T-helper 2 cell treated with Interferon-gamma antibody and Interleukin-4, amounts not matched to agents 100 ng/mL and 5 ng/mL, for 36 hours (primary cell): ENCODE measurements around the gene PAX7. TPM values are rescaled to one million over a fixed set of nuclear protein-coding genes. Genes with fewer than 3 reads are reported as not detected.
"Not testable (repeated sequence)": the region's sequence is repeated elsewhere in the genome, so short reads cannot be mapped to it uniquely, and the experiment has no call there.

Experiments
- intact Hi-C: fragments of 100-400 bp; cut with micrococcal nuclease; formaldehyde crosslinking; loops from one replicate; pipeline ENCODE4 v1.15.1; 2023
- total RNA-seq: library from RNA; stranded (reverse); gene quantifications from 2 replicates; pipeline ENCODE4 v1.2.3, GENCODE V29; 2022

The PAX7 gene
- total RNA-seq, 1 donor from 2014 or later = not detected

DNA sequence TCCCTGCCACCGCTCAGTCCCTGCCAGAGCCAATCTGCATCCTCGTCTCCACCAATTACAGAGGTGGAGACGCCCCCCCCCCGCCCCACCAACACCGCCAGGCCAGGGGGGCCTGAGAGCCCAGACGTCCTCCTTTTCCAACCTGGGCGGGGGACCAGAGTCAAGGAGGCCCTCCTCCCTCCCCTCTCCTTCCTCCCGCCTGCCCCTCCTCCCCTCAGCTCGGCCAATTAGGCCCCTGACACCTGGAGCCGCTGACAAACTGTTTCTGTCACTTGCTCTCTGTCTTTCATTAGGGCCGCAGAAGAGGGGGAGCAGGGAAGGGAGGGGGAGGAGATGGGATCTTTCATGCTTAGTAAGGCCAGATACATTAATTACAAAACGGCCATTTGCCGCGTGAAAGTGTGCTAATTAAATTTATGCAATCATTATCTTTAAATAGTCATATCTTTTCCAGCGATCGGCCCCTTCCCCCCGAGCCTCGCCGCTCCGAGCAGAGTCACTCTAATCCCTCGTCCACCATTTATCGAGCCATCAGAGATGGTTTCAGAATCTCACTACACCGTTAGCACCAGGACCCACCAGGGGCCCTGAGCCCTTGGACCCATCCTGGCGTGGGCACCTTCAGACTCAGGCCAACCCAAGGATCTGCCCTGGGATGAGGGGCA lies 94.7 kb downstream of the PAX7 start:
- intact Hi-C loops = no loop called here

- intact Hi-C loops = no loop called here
Measured at GRCh38 chr1:18726368-18726767, 95.7 kb downstream of the PAX7 start.

GRCh38 chr1:18727956-18728355 lies 97.3 kb downstream of the PAX7 start:
- intact Hi-C loops = no loop called here

GRCh38 chr1:18730321-18730720 lies 99.7 kb downstream of the PAX7 start:
- intact Hi-C loops = no loop called here

DNA sequence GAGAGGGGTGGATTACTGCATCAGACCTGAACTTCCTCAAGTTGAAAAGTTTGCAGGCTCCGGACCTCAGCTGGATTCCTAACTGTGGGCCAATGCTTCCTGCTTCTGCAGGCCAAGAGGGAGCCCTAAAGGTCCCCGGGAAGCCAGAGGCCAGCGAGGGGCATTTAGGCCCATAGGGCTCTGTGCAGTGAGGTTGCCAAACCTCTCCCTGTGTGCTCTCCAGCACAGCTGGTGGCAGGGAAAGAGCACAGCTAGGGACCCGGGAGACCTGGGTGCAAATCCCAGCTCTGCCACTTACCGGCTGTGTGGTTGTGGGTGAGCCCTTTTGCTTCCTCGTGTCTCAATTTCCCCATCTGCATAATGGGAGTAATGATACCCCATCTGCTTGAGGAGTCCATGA lies 100.5 kb downstream of the PAX7 start:
- intact Hi-C loops = no loop called here

DNA sequence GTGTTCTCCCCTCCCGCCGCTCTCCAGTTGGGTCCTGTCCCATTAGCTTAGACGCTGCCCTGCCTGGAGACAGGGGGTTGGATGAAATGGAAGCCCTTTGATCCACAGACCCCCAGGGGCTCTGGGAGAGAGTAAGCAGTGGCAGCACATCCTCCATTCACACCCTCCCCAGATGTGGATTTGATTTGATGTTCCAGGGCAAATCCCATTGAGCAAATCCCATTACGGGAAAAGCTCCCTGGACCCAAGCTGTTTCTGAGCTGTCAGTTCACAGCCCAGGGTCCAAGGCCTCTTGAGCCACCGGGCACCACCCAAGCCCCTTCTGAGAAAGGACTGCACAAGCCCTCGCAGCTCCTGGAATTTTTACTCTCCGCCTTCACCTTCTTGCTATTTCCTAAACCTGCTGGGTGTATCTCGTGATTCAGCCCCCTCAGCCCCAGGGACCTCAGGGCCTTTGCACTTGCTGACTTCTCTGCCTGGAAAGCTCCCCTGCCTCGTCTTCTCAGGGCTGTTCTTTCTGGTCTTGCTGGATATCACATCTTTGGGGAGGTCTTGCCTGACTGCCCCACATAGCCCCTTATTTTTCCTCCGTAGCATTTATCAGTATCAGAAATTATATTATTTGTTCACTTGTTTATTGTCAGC lies 101.1 kb downstream of the PAX7 start:
- intact Hi-C loops = no loop called here

DNA sequence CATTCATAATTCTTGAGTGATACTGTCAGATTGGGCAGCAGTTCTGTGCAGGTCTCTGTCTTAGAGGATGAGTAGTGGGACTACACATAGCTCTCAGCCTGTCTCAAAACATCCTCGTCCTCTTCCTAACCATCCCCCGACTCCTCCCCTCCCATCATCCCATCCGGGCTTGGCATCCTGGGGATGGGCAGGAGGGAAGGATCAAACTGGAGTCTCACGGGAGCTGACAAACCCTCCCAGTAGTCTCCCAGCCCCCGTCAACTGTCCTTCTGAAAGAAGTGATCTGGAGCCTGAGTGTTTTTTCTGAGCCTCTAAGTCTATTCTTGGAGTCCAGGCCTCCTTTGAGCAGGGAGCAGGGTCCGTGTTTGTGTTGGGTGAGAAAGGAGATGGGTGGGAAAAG lies 102.0 kb downstream of the PAX7 start:
- intact Hi-C loops = no loop called here

GRCh38 chr1:18734001-18734400 lies 103.4 kb downstream of the PAX7 start:
- intact Hi-C loops = no loop called here

- intact Hi-C loops = no loop called here
Measured at GRCh38 chr1:18734461-18735223, 104.0 kb downstream of the PAX7 start.

DNA sequence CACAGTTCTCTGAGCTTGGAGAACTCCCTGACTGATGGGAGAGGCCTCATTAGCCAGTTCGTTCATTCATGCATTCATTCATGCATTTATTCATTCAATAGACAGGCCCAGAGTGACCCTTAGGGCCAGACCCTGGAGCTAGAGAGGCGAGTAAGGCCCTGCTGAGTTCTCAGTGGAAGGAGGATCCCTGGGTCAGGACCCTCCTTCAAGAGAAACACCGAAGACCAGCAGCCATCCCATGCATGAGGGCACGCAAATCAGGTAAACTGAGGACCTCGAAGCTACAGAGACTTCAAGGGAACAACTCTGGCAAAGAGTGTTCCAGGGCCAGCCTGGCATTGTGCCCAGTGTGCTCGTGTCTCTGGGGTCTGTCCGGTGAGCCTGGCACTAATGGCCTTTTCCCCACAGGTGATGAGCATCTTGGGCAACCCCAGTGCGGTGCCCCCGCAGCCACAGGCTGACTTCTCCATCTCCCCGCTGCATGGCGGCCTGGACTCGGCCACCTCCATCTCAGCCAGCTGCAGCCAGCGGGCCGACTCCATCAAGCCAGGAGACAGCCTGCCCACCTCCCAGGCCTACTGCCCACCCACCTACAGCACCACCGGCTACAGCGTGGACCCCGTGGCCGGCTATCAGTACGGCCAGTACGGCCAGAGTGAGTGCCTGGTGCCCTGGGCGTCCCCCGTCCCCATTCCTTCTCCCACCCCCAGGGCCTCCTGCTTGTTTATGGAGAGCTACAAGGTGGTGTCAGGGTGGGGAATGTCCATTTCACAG lies 104.8 kb downstream of the PAX7 start:
- intact Hi-C loops = no loop called here

DNA sequence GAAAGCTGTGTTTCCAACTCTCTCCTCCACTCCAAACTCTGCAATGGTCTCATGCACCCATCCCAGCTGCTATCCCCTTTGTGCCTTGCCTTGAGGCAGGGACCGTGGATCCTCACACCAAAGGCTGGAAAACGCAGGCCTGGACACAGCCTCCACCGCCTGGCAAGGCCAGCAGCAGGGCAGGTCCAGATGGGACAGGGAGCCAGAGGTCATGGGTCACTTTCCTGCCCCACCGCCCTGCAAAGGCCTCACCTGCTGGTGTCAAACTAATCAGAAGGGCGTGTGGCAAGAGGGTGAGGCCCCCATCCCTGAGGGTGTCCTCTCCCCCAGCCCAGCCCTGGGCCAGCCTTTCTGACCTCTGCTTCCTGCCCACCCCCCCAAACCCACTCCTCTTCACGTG lies 106.3 kb downstream of the PAX7 start:
- intact Hi-C loops = no loop called here

GRCh38 chr1:18738126-18738525 lies 107.5 kb downstream of the PAX7 start:
- intact Hi-C loops = no loop called here

DNA sequence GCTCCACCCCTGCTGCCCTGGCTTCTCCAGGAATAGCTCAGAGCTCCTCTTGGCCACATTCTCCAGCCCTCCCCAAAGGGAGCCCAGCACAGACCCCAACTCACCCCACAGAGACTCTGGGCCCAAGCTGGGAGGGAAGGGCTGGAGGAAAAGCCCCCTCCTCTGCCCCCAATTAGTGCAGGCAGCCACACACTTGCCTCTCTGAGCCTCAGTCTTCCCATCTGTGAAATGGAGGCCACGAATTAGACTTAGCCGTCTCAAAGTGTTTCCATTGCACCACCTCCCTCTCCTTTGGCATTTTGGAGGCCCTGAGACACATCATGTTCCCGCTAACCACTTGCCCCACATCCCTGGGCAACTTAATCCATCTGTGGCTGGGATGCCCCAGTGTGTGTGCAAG lies 108.0 kb downstream of the PAX7 start:
- intact Hi-C loops = no loop called here

DNA sequence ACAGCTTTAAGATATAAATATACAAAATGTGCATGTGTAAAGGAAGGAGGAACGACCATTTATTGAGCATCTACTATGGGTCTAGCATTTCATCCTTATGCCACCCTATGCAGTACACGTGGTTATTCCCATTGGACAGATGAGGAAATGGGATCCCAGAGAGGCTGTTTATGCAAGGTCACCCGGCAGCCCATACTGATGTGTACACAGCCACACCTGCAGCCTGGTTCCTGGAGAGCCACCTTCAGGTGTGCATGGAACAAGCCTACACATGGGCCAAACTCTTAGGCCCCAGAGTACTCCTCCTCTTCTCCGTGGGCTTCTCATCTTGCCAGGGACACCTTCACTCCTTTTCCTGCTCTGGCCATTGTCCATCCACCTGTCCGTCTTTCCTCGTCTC lies 108.8 kb downstream of the PAX7 start:
- intact Hi-C loops = no loop called here

DNA sequence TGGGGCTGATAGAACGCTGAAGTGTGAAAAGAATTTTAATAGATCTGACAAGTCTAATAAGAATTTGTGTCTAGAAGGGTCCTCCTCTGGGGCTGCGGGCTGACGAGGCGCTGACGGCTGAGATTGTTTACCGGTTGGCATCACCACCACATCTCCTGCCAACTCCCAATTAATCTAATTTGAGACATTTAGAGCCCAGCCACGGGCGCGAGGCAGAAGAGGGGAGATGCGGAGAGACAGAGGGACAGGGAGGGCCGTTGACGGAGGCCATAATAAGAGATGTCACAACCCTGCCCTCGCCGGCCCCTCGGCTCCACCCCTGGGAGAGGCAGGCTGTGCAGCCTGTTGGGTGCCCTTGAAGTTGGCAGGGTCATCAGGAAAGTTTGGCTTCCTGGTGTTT lies 109.3 kb downstream of the PAX7 start:
- intact Hi-C loops = no loop called here

GRCh38 chr1:18740617-18741016 lies 110.0 kb downstream of the PAX7 start:
- intact Hi-C loops = no loop called here

- intact Hi-C loops = no loop called here
Measured at GRCh38 chr1:18743233-18743632, 112.6 kb downstream of the PAX7 start.

GRCh38 chr1:18744381-18744780 lies 113.7 kb downstream of the PAX7 start:
- intact Hi-C loops = not testable (repeated sequence)

DNA sequence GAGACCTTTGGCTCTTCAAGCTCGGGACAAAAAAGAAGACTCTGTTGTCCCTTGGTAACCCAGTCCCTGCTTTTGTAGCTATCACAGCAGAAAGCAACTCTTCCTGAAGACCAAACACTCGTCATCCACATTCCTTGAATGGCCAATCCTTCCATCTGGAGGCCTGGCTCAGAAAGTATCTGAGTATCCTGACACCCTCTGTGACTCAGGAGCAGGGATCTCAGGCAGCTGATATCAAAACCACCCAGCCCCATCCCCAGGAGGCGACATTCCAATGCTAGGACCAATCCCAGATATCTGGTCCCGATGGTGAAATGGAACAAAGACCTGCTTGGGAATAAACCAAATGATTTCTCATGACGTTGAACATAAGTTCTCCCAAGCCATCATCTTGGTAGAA lies 116.3 kb downstream of the PAX7 start:
- intact Hi-C loops = no loop called here

DNA sequence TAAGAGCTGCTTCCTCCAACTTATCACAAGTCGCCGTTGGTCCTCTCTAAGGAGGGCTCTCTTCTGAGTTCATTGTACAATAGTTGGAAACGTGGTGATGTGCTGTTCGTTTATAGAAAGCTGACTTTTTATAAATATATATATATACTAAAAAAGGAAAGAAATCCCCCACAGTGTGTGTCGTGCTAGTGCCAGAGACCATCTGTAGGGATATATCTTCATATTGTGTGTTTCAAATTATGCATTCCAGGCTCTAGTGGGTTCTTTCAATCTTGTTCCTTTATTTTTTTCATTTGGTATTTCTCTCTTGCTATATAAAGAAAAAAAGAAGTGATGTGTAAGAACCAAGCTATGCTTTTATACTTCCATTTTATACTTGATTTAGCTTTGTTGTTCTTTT lies 117.0 kb downstream of the PAX7 start:
- intact Hi-C loops = no loop called here

DNA sequence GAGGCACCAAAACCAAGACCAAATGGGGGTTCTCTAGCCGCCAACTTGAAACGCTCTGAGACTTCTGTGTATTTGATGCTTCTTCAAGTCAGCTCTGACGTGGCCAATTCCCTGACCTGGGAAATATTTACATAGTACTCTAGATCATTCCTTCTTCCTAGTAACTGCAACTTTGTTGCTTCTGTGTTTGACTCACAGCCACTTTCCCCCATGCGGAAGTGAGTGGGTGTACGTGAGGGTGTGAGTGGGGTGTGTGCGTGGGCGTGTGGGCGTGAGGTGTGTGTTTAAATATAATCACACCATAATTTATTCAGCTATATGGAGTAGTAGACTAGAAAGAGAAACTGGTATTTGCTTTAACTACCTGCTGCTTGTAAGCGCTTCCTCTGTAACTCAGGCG lies 117.8 kb downstream of the PAX7 start:
- intact Hi-C loops = no loop called here

GRCh38 chr1:18749569-18749968 lies 118.9 kb downstream of the PAX7 start:
- intact Hi-C loops = no loop called here
